ENCODE measurements around the gene IMMP2L.

DNA sequence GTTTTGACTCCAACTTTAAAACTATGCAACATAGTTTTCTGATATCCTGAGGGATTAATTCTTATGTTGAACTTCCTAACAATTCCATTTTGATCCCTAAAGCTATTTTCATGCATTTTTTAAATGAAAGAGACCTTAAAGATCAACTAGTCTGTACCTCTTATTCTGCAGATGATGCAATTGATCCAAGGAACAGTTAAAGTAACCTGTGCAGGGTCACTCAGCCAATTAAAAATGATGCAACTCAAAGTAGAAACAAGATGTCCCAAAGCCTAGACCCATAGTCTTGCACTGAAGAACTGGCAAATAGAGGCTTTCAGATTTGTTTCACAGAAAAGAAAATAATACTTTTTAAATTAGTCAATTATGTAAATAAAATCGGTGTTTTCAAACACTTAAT lies 86.3 kb downstream of the IMMP2L start:
- no peak for TF ChIP-seq POLR2A (IDR thresholded peaks at IDR 0.05)
- TF ChIP-seq, protein P1, sequence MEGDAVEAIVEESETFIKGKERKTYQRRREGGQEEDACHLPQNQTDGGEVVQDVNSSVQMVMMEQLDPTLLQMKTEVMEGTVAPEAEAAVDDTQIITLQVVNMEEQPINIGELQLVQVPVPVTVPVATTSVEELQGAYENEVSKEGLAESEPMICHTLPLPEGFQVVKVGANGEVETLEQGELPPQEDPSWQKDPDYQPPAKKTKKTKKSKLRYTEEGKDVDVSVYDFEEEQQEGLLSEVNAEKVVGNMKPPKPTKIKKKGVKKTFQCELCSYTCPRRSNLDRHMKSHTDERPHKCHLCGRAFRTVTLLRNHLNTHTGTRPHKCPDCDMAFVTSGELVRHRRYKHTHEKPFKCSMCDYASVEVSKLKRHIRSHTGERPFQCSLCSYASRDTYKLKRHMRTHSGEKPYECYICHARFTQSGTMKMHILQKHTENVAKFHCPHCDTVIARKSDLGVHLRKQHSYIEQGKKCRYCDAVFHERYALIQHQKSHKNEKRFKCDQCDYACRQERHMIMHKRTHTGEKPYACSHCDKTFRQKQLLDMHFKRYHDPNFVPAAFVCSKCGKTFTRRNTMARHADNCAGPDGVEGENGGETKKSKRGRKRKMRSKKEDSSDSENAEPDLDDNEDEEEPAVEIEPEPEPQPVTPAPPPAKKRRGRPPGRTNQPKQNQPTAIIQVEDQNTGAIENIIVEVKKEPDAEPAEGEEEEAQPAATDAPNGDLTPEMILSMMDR (IDR thresholded peaks at IDR 0.05), result no peak

Data from thyroid gland (tissue), 4 donors.